ENCODE results near the gene STIL. TPM values are rescaled to one million over a fixed set of nuclear protein-coding genes. Genes with fewer than 3 reads are reported as not detected.

Gene STIL
- total and polyA plus RNA-seq, 2 of the 13 experiments (the other 11 are each of a cell fraction or from before 2014, with no cell fraction given): 13.7 to 18.6 TPM

DNA sequence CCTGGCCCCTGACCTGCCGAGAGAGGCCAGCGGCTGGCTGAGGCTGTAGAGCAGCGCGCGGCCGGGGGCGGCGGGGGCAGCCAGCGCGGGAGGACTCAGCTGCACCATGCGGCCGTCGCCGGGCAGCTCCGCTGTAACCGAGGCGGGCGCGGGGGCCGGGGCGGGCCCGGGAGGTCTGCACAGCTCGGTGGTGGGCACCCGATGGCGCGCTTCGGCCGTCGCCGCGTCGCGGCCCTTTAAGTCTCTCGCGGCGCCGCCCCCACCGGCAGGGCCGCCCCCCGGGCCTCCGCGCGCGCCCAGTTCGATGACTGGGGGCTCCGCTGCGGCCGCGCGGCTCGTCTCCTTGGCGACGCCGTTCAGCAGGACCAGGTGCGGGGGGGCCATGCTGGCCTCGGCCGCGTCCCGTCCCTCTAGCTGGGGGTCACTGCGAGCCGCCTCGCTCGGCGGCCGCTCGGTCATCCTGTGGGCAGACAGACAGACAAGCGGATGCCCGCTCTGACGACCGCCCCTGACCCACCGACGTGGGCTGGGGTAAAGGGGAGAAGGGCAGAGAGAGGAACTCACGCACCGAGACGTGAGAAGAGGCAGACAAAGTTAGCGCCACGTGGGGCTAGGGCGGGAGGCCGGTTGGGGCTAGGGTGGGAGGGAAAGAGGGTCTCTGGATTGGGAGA lies 88.4 kb downstream of the STIL start (continued):
- TF ChIP-seq, protein P1, sequence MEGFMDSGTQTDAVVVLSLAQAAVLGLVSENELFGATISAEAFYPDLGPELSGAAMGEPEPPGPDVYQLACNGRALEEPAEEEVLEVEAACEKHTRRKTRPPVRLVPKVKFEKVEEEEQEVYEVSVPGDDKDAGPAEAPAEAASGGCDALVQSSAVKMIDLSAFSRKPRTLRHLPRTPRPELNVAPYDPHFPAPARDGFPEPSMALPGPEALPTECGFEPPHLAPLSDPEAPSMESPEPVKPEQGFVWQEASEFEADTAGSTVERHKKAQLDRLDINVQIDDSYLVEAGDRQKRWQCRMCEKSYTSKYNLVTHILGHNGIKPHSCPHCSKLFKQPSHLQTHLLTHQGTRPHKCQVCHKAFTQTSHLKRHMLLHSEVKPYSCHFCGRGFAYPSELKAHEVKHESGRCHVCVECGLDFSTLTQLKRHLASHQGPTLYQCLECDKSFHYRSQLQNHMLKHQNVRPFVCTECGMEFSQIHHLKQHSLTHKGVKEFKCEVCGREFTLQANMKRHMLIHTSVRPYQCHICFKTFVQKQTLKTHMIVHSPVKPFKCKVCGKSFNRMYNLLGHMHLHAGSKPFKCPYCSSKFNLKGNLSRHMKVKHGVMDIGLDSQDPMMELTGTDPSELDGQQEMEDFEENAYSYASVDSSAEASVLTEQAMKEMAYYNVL (CRISPR knock-in tag; IDR thresholded peaks at IDR 0.05; ENCODE audit: borderline replicate concordance): no peak
- TF ChIP-seq, protein P2, sequence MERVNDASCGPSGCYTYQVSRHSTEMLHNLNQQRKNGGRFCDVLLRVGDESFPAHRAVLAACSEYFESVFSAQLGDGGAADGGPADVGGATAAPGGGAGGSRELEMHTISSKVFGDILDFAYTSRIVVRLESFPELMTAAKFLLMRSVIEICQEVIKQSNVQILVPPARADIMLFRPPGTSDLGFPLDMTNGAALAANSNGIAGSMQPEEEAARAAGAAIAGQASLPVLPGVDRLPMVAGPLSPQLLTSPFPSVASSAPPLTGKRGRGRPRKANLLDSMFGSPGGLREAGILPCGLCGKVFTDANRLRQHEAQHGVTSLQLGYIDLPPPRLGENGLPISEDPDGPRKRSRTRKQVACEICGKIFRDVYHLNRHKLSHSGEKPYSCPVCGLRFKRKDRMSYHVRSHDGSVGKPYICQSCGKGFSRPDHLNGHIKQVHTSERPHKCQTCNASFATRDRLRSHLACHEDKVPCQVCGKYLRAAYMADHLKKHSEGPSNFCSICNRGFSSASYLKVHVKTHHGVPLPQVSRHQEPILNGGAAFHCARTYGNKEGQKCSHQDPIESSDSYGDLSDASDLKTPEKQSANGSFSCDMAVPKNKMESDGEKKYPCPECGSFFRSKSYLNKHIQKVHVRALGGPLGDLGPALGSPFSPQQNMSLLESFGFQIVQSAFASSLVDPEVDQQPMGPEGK (CRISPR knock-in tag; IDR thresholded peaks at IDR 0.05): peak; percentile 51; the same call in 1 of the 2 replicates
- TF ChIP-seq ZNF431 (CRISPR knock-in tag; IDR thresholded peaks at IDR 0.05; ENCODE audit: borderline replicate concordance, low read depth): no peak
- TF ChIP-seq ZNF709 (CRISPR knock-in tag; IDR thresholded peaks at IDR 0.05): no peak
- TF ChIP-seq, protein P3, sequence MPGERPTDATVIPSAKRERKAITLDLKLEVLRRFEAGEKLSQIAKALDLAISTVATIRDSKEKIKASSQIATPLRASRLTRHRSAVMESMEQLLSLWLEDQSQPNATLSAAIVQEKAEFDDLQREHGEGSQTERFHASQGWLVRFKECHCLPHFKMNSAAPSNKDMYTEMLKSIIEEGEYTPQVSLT (CRISPR knock-in tag; IDR thresholded peaks at IDR 0.05; ENCODE audit: borderline replicate concordance, low read depth): no peak

Measured in HepG2 (cell line).